MCF 10A (cell line): ENCODE data around the gene CENPX. TPM values are rescaled to one million over a fixed set of nuclear protein-coding genes. Genes with fewer than 3 reads are reported as not detected.

ENCODE experiments used
- BruUV-seq: library from RNA; stranded (reverse); fragments of 400-500 nt; replicated peaks from 2 replicates; lab custom pipeline; 2021; lab: Mats Ljungman, UMichigan
- CTCF ChIA-PET: fragments of 300-600 bp; sonication (Branson Sonifier 250); formaldehyde crosslinking; extraction: SDS; loops from one replicate; lab custom pipeline; 2021; ENCODE audit warnings: antibody characterized with exemption, inconsistent platforms; lab: Yijun Ruan, JAX
- POLR2A ChIA-PET: fragments of 300-600, 350-650 bp; sonication (Branson Sonifier 250); formaldehyde crosslinking; extraction: SDS; loops from one replicate; lab custom pipeline; 2020; ENCODE audit warnings: antibody characterized with exemption, inconsistent platforms; lab: Yijun Ruan, JAX
- DNase-seq: peaks from one replicate; pipeline ENCODE4 v3.0.0-alpha.2; 2018; ENCODE audit not compliant: unreplicated experiment
- H3K27ac Mint-ChIP-seq: one replicate; pipeline ENCODE4 v1.8.0; 2022; ENCODE audit warnings: mild to moderate bottlenecking, low read depth, mixed read lengths; ENCODE audit not compliant: unreplicated experiment
- H3K27me3 Mint-ChIP-seq: one replicate; pipeline ENCODE4 v1.8.0; 2022; ENCODE audit warnings: mixed read lengths; ENCODE audit not compliant: insufficient read depth, unreplicated experiment
- H3K36me3 Mint-ChIP-seq: one replicate; pipeline ENCODE4 v1.8.0; 2022; ENCODE audit warnings: mild to moderate bottlenecking, moderate library complexity, mixed read lengths; ENCODE audit not compliant: insufficient read depth, unreplicated experiment
- H3K4me1 Mint-ChIP-seq: one replicate; pipeline ENCODE4 v1.8.0; 2022; ENCODE audit warnings: mixed read lengths; ENCODE audit not compliant: insufficient read depth, unreplicated experiment
- H3K4me3 Mint-ChIP-seq: one replicate; pipeline ENCODE4 v1.8.0; 2022; ENCODE audit warnings: mild to moderate bottlenecking, moderate library complexity, mixed read lengths; ENCODE audit not compliant: unreplicated experiment
- H3K9me3 Mint-ChIP-seq: one replicate; pipeline ENCODE4 v1.8.0; 2022; ENCODE audit warnings: mixed read lengths; ENCODE audit not compliant: unreplicated experiment
- intact Hi-C: fragments of 100-400 bp; cut with micrococcal nuclease; formaldehyde crosslinking; loops from 2 replicates; pipeline ENCODE4 v1.14.1; 2022
- total RNA-seq: library from RNA; stranded (reverse); gene quantifications from 2 replicates; pipeline ENCODE4 v1.2.3, GENCODE V29; 2022
- TF ChIP-seq, protein P1 (sequence below): fragments of 200-600 bp; IDR thresholded peaks from one replicate; pipeline ENCODE4 v1.8.0; 2022; ENCODE audit warnings: antibody characterized with exemption, mild to moderate bottlenecking; ENCODE audit not compliant: unreplicated experiment

CENPX gene
- total RNA-seq, 1 experiment from 2014 or later, result 35.6 TPM

DNA sequence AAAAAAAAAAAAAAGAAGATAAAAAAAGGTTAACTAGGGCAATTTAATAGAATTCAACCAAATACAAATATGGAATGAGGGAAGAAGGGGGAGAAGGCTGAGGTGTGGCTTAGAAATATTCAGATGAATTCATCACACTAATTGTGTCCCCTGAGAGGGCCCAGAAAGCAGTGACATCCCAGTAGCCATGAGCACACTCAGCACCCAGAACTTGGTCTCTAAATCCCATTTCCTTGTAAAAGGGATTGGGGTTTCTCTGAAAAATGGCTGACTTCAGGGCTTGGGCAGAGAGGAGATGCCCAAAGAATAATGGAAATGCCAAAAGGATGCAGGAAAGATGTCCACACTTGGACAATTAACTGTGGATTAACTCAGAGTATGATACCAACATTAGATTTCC is 49.2 kb downstream of the CENPX start:
- no TSS peak for BruUV-seq
- ChIA-PET CTCF (no interaction called here), POLR2A (no interaction called here)
- Mint-ChIP-seq H3K4me3 (no peak overlapping the region), H3K27ac (no peak overlapping the region), H3K9me3 (no peaks in the 10 kb centered on the region), H3K36me3 (peaks cover 5% of the 10 kb centered on the region), H3K27me3 (no peaks in the 10 kb centered on the region), H3K4me1 (peaks cover under 1% of the 10 kb centered on the region)
- intact Hi-C loops, result no loop called here
- TF ChIP-seq, protein P1, sequence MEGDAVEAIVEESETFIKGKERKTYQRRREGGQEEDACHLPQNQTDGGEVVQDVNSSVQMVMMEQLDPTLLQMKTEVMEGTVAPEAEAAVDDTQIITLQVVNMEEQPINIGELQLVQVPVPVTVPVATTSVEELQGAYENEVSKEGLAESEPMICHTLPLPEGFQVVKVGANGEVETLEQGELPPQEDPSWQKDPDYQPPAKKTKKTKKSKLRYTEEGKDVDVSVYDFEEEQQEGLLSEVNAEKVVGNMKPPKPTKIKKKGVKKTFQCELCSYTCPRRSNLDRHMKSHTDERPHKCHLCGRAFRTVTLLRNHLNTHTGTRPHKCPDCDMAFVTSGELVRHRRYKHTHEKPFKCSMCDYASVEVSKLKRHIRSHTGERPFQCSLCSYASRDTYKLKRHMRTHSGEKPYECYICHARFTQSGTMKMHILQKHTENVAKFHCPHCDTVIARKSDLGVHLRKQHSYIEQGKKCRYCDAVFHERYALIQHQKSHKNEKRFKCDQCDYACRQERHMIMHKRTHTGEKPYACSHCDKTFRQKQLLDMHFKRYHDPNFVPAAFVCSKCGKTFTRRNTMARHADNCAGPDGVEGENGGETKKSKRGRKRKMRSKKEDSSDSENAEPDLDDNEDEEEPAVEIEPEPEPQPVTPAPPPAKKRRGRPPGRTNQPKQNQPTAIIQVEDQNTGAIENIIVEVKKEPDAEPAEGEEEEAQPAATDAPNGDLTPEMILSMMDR, result no peak
- DNase-seq, result no peak

GRCh38 chr17:81968850-81969812 is 53.5 kb downstream of the CENPX start:
- no peak overlapping the region for H3K4me3 Mint-ChIP-seq
- DNase-seq, result no peak
- ChIA-PET POLR2A (interaction anchor here (0.9 to 1.7 kb wide), 2 partner anchors 8 to 11 kb away, joined by 5 to 7 read pairs; no protein-coding TSS in a partner anchor), CTCF (interaction anchor here (0.6 kb wide), 2 partner anchors 22 to 41 kb away, joined by 3 to 5 read pairs; no protein-coding TSS in a partner anchor)
- intact Hi-C loops, result no loop called here
- no peaks in the 10 kb centered on the region for H3K27me3 Mint-ChIP-seq
- H3K36me3 Mint-ChIP-seq, result peaks cover 5% of the 10 kb centered on the region
- no peak overlapping the region for H3K27ac Mint-ChIP-seq
- no TSS peak for BruUV-seq
- TF ChIP-seq, protein P1, result no peak
- peaks cover 10% of the 10 kb centered on the region for H3K4me1 Mint-ChIP-seq
- H3K9me3 Mint-ChIP-seq, result no peaks in the 10 kb centered on the region

Other genes with a start within 250 kb of the CENPX start
- gene GCGR, start 218.7 kb downstream of the CENPX start, total RNA-seq, result not detected in 2 replicates
- 35.6 and 39.2 TPM in 2 replicates for gene MCRIP1, start 189.6 kb downstream of the CENPX start, total RNA-seq
- gene PPP1R27, start 187.8 kb downstream of the CENPX start, total RNA-seq, result 0.29 TPM in 1 of 2 replicates, not detected in the other
- gene P4HB, start 162.3 kb downstream of the CENPX start, total RNA-seq, result 894 and 1,111 TPM in 2 replicates
- 271 and 324 TPM in 2 replicates for gene ARHGDIA, start 151.5 kb downstream of the CENPX start, total RNA-seq
- 114 and 115 TPM in 2 replicates for gene ALYREF, start 131.3 kb downstream of the CENPX start, total RNA-seq
- 144 and 151 TPM in 2 replicates for gene ANAPC11, start 131.2 kb downstream of the CENPX start, total RNA-seq
- 0.28 TPM in 1 of 2 replicates, not detected in the other for gene NPB, start 120.6 kb downstream of the CENPX start, total RNA-seq
- gene PCYT2, start 111.5 kb downstream of the CENPX start, total RNA-seq, result 26.5 and 26.8 TPM in 2 replicates
- gene SIRT7, start 104.7 kb downstream of the CENPX start, total RNA-seq, result 36.6 and 44.8 TPM in 2 replicates
- gene MAFG, start 95.1 kb downstream of the CENPX start, total RNA-seq, result 38.1 and 48.9 TPM in 2 replicates
- gene PYCR1, start 85.6 kb downstream of the CENPX start, total RNA-seq, result 151 and 154 TPM in 2 replicates
- not detected in 2 replicates for gene MYADML2, start 75.6 kb downstream of the CENPX start, total RNA-seq
- gene NOTUM, start 61.7 kb downstream of the CENPX start, total RNA-seq, result not detected in 2 replicates
- gene ASPSCR1, start 45.2 kb downstream of the CENPX start, total RNA-seq, result 24.9 and 29.7 TPM in 2 replicates
- 2.6 and 3.4 TPM in 2 replicates for gene LRRC45, start 427 bp upstream of the CENPX start, total RNA-seq
- 7.1 and 9.7 TPM in 2 replicates for gene RAC3, start 8.8 kb upstream of the CENPX start, total RNA-seq
- 77.9 and 111 TPM in 2 replicates for gene DCXR, start 14.8 kb upstream of the CENPX start, total RNA-seq
- 37.9 and 38.0 TPM in 2 replicates for gene RFNG, start 28.9 kb upstream of the CENPX start, total RNA-seq
- 96.6 and 100 TPM in 2 replicates for gene GPS1, start 29.0 kb upstream of the CENPX start, total RNA-seq
- gene DUS1L, start 42.9 kb upstream of the CENPX start, total RNA-seq, result 116 and 123 TPM in 2 replicates
- gene FASN, start 75.4 kb upstream of the CENPX start, total RNA-seq, result 114 and 120 TPM in 2 replicates
- gene CCDC57, start 190.0 kb upstream of the CENPX start, total RNA-seq, result 86.8 and 87.3 TPM in 2 replicates
- 268 and 350 TPM in 2 replicates for gene SLC16A3, start 206.2 kb upstream of the CENPX start, total RNA-seq